HL-60/S4 (cell line): ENCODE measurements around the gene PITPNC1.
"Not testable (repeated sequence)": the region's sequence is repeated elsewhere in the genome, so short reads cannot be mapped to it uniquely, and the experiment has no call there.

Experiments
- in situ Hi-C: fragments of 300-500 bp; cut with MboI; formaldehyde crosslinking; loops from 2 replicates; pipeline ENCODE4 v1.14.3; 2022; ENCODE audit warnings: low sequenced_read_pairs

Gene PITPNC1

GRCh38 chr17:67636312-67636711, 259.2 kb downstream of the PITPNC1 start:
- in situ Hi-C loops = no loop called here

DNA sequence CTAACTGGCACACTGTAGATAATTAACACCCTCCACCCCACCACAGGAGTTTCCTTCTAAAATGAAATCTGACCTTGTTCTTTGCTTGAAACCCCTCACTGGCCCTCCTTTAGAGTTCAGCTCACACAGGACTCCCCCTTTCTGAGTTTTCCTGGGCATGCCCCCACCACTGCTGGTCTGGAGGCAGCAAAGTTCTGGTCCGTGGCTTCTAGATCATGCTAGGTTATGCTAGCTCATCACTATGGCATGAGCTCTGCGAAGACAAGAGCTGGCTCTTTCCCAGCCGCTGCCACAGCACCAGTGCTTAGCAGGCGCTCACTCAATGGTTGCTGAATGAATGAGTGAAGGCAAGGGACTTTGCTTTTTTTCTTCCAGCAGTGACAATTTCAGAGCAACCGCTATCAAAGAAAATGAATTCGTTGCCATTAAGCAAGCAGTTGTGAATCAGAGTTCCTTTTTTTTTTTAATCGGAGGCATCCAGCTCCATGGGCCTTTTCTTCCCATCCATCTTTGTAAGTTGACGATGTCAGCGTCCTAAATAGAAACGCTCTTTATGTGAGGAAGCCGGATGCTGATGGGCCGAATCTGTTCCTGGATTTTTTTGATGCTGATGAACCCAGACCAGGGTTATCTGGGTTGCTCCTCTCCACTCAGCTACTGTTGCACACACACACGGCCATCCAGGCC, 259.9 kb downstream of the PITPNC1 start:
- in situ Hi-C loops = no loop called here

DNA sequence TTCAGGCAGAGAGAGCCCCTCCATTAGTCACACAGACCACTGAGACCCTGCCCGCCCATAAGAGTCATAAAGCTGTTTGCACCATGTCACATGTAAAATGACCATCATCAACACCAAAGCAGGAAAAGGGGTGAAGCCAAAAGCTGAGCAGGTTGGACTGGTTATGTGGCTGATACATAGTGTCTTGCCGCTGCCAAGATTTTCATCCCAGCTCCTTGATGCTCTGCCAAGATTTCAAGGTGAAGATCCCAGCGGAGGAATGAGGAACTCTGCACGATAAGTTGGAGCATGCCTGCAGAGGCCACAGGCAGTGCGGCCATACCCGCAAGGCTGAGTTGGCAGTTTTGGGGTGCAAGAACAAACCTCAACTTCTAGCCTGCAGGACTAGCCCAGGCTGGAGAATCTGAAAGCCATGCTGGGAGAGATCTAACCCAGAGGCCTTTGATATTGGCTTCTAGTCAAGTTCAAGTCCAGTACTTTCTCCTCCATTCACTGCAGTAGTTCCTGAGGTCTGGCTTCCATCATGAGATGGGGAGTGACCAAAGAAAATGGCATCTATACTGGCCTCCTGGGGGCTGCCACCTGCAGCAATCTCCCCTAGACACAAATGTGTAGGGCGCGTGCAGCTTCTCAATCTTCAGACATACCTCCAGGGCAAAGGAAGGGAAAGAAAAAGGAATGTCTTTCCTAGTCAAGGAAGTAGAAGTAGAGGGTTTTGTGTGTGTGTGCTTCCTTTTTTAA, 261.0 kb downstream of the PITPNC1 start:
- in situ Hi-C loops = no loop called here

GRCh38 chr17:67638871-67639270, 261.8 kb downstream of the PITPNC1 start:
- in situ Hi-C loops = no loop called here

- in situ Hi-C loops = no loop called here
Measured at GRCh38 chr17:67639555-67639954, 262.5 kb downstream of the PITPNC1 start.

DNA sequence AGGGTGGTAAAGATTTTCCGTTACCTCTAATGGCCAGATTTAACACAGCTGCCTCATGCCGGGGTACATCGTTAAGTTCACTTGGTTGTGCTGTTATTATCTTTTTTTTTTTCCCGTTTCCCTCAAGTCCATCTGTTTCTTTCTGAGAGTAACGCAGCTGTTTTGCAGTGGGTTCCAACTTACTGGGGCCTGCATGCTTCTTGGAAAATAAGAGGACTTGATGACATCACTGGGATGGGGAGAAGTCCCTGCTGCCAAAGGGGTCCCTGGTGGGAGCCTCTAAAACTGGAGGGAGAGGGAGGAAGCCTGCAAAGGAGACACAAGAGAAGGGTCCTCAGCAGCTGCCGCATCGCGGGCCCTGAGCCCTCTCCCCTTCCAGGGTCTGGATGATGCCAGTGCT, 262.9 kb downstream of the PITPNC1 start:
- in situ Hi-C loops = no loop called here

GRCh38 chr17:67642488-67642887, 265.4 kb downstream of the PITPNC1 start:
- in situ Hi-C loops = no loop called here

DNA sequence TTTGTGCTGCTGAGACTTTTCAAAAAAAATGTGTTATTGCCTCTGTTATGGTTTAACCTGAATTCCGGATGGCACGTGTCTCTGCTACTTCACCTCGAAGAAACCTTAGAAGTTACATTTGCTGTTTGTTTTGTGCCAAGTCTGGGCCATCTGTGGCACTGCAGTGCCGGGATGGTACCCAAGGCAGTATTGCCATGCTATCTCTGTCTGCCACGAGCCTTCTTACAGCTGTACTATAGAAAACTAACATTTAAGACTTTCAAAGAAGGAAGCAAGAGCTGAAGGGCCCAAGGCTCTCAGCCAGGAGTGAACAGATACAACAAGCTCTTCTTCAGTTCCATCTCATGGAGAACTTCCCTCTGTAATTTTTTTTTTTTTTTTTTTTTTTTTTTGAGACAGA, 267.0 kb downstream of the PITPNC1 start:
- in situ Hi-C loops = no loop called here

GRCh38 chr17:67645195-67645594, 268.1 kb downstream of the PITPNC1 start:
- in situ Hi-C loops = not testable (repeated sequence)

DNA sequence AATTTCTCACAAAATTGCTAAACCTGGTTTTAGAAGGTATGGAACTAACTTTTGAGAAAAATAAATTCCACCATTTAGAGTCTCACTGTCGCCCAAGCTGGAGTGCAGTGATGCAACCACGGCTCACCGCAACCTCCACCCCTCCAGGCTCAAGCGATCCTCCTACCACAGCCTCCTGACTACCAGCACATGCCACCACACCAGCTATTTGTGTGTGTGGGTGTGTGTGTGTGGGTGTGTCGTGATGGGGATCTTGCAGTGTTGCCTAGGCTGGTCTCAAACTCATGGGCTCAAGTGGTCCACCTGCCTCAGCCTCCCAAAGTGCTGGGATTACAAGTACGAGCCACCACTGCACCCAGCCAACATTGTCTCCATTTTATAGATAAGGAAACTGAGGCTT, 269.4 kb downstream of the PITPNC1 start:
- in situ Hi-C loops = no loop called here

DNA sequence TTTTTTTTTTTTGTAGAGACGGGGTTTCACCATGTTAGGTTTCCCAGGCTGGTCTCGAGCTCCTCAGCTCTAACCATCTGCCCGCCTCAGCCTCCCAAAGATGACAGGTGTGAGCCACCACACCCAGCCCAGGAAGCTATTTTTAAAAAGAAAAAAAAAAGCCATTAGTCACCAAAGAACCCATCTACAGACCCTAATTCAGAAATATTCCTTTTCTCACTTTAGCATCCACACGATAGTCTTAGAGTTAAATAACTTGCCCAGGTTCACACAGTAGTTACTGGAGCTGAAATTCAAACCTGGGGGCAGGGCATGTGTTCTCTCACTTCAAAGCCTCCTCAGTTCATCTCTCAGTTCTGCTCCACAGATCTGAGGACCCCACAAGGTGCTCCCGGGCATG, 270.4 kb downstream of the PITPNC1 start:
- in situ Hi-C loops = no loop called here

- in situ Hi-C loops = no loop called here
Measured at GRCh38 chr17:67648032-67648905, 271.2 kb downstream of the PITPNC1 start.

- in situ Hi-C loops = not testable (repeated sequence)
Measured at GRCh38 chr17:67648906-67649295, 271.8 kb downstream of the PITPNC1 start.

DNA sequence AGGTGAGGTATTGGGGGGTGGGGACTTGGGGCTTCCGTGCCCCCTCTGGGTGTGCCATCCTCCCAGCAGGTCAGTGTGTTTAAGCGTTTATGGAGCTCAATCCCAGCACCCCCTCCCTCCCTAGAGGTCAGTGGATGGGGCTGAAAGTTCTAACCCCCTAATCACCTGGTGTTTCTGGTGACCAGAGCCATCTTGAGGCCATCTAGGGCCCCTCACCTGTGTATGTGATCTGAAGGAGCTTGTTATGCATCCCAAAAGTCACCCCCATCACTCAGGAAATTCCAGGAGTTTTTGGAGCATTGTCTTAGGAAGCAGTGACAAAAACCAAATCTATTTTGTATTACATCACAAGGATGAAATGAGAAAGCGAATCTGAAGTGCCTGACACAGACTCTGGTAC, 272.8 kb downstream of the PITPNC1 start:
- in situ Hi-C loops = no loop called here

DNA sequence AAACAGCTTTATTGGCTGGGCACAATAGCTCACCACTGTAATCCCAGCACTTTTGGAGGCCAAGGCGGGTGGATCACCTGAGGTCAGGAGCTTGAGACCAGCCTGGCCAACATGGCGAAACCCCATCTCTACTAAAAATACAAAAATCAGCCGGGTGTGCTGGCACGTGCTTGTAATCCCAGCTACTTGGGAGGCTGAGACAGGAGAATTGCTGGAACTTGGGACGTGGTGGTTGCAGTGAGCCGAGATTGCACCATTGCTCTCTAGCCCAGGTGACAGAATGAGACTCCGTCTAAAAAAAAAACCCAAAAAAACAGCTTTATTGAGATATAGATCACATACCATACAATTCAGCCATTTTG, 274.1 kb downstream of the PITPNC1 start:
- in situ Hi-C loops = not testable (repeated sequence)

DNA sequence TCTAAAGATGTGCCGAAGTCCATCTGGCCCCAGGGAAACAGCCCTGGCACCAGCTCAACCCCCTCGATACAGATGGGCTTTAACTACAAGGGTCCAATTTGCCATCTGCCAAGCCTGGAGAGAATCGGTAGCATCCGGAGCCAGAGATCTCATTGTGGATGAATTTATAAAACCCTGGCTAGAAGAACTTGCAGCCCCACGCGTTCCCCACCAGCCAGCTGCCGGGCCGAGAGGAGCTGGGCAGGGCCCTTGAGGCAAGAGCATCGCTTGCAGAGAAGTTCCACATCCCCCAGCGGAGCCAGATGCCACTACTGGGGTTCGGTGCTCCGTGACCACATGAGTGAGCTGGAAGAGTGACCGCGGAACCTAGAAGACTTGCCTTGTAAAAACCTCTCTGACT, 275.4 kb downstream of the PITPNC1 start:
- in situ Hi-C loops = no loop called here

DNA sequence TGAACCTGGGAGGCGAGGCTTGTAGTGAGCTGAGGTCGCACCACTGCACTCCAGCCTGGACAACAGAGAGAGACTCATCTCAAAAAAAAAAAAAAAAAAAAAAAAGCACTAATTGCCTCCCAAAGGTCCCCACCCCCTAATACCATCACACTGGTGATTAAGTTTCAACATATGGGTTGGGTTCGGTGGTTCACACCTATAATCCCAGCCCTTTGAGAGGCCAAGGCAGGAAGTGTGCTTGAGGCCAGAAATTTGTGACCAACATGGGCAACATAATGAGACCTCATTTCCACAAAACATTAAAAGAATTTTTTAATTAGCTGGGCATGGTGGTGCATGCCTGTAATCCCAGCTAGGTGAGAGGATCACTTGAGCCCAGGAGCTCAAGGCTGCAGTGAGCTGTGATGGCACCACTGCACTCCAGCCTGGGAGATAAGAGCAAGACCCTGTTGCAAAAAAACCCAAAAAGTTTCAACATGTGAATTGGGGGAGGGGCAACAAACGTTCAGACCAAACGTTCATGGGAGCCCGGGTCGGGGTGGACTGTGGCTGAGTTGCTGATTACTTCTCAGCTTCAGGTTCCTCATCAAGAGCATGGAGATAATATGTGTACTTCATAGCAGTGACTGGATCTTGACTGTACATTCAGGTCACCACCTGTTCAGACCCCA, 278.5 kb downstream of the PITPNC1 start:
- in situ Hi-C loops = no loop called here

DNA sequence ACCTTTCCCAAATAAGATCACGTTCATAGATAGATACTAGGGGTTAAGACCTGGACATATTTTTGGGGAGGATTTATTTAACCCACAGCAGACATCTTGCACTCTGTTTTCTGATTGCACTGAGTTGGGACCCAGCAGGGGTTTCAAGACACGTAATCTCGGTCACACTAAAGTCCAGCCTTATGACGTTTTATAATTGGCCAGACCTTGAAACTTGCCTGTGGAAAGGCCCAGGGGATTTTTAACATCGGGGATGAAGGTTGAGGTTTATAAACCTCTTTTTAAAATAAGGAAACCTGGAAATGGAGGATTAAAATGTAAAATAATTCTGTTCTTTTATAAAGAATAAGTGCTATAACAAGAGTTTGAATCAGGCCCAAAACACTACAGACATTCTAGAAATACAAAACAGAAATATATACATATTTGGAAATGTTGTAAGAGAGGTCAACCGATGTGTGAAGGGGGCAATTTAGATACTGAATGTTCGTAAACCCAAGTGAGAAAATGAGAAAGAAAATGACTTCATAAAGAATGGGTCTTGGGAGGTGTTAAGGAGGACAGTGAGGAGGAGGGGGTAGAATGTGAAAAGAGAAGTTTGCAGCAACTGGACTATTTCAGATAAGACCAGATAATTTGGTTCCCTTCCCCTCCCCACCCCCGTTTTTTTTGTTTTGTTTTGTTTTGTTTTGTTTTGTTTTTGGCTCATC, 279.6 kb downstream of the PITPNC1 start:
- in situ Hi-C loops = no loop called here

DNA sequence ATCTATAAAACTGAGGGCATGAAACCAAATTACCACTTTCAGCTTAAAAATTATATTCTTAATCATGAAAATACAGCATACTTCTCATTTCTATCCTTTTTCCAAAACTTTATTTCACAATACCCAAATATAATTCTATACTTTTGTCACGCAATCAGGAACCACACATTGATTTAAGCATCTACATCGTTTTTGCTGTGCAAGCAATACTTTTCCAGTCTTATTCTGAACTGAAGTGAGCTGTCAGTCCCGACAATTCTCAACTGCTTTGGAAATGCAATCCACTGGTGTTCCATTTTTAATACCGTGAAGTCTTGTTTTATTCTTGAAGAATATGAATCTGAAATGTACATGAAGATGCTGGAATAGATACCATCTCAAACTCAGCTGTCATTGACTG, 280.5 kb downstream of the PITPNC1 start:
- in situ Hi-C loops = no loop called here

DNA sequence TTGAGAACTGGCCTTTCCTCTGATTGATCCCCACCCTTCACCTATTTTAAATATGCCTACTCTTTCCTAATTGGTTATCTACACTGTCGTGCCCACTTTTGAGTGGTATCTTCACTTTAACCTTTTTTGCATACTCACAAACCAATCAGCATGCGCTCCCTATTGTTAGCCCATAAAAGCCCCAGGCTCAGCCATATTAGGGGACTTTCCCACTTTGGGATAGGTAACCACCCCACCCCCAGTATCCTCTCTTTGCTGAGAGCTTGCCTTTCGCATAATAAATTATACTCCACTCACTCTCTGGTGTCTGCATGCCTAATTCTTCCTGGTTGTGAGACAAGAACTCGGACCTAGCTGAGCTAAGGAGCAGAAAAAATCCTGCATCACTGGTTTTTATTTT, 281.2 kb downstream of the PITPNC1 start:
- in situ Hi-C loops = no loop called here

DNA sequence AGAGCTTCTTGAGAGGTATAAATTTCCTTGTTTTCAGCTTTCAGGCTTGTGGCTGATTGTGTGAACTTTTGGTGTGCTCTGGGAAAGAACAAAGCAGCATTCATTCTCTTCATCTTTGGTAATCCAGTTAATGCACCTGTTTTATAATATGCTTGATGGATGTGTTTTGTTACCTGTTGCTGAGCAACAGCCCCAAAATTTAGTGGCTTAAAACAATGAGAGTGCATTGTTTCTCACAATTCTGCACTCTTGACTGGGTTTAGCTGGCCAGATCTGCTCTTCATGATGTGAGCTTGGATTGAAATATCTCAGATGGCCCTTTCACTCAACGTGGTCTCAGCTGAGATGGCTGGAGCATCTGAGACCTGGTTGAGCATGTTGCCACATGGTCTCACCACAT, 281.9 kb downstream of the PITPNC1 start:
- in situ Hi-C loops = no loop called here
